Measurements from ENCODE around the gene ARFGEF2. TPM values are rescaled to one million over a fixed set of nuclear protein-coding genes. Genes with fewer than 3 reads are reported as not detected.
A peak's percentile ranks its signal among the peaks of the same experiment; 100 is the strongest.

The ARFGEF2 gene
- total and polyA plus RNA-seq, 10 of the 15 experiments (the other 5 are each of a cell fraction or from before 2014, with no cell fraction given) = 5.2 to 24.1 (median 17.7) TPM

GRCh38 chr20:48889140-48889790, 32.2 kb upstream of the ARFGEF2 start (continued):
- peak; percentile 58 for TF ChIP-seq PKNOX1 (IDR thresholded peaks at IDR 0.05)
- peak; percentile 74; the same call in 1 of the 2 replicates for TF ChIP-seq DPF2 (IDR thresholded peaks at IDR 0.05)
- TF ChIP-seq NFIC (IDR thresholded peaks at IDR 0.05; ENCODE audit: low read depth, low read length) = peak; percentile 55; the same call in 1 of the 2 replicates
- TF ChIP-seq MLLT1 (IDR thresholded peaks at IDR 0.05) = no peak
- TF ChIP-seq SKIL (IDR thresholded peaks at IDR 0.05; ENCODE audit: low read depth, poor library complexity, severe bottlenecking) = no peak
- no peak for TF ChIP-seq HDAC6 (IDR thresholded peaks at IDR 0.05; ENCODE audit: unreplicated experiment)
- TF ChIP-seq FOXK2 (IDR thresholded peaks at IDR 0.05) = no peak
- TF ChIP-seq IRF3 (IDR thresholded peaks at IDR 0.05) = no peak
- TF ChIP-seq IKZF2 (IDR thresholded peaks at IDR 0.05) = peak in 1 of 2 experiments; percentile 36; a peak in 3 of 4 replicates
- TF ChIP-seq EP300 (IDR thresholded peaks at IDR 0.05; ENCODE audit: borderline replicate concordance in 1 of 2, control insufficient read depth in 1 of 2, low read depth in 2 of 2, low read length in 2 of 2) = peak in 1 of 2 experiments; percentile 77; a peak in 1 of 4 replicates
- TF ChIP-seq SIX5 (IDR thresholded peaks at IDR 0.05; ENCODE audit: low read depth, low read length, severe bottlenecking) = no peak
- no peak for TF ChIP-seq ESRRA (IDR thresholded peaks at IDR 0.05; ENCODE audit: low read length)
- 0 out of 2 replicates have a peak, but pooled peaks have one; percentile 16 for TF ChIP-seq NR2F1 (conservative IDR thresholded peaks at IDR 0.05)
- peak; percentile 36; the same call in 1 of the 2 replicates for TF ChIP-seq MTA2 (IDR thresholded peaks at IDR 0.05; ENCODE audit: low read depth)
- 0 out of 2 replicates have a peak, but pooled peaks have one; percentile 38 for TF ChIP-seq MEF2A (IDR thresholded peaks at IDR 0.05; ENCODE audit: insufficient read depth, low read depth, low read length)
- TF ChIP-seq KDM1A (IDR thresholded peaks at IDR 0.05; ENCODE audit: borderline replicate concordance) = no peak
- TF ChIP-seq ZNF687 (IDR thresholded peaks at IDR 0.05) = no peak
- TF ChIP-seq SRF (IDR thresholded peaks at IDR 0.05; ENCODE audit: low read depth in 2 of 2, low read length in 2 of 2) = no peak
- no peak for TF ChIP-seq NFXL1 (IDR thresholded peaks at IDR 0.05; ENCODE audit: borderline replicate concordance)
- no peak for TF ChIP-seq JUND (IDR thresholded peaks at IDR 0.05; ENCODE audit: low read depth, low read length)
